HG03064 (cell line): ENCODE data around the gene USP37.
A peak's percentile ranks its signal among the peaks of the same experiment; 100 is the strongest.

Source experiments
- ATAC-seq: cut with Tn5 transposase; IDR thresholded peaks from one replicate; pipeline ENCODE4 v1.9.1; 2021; ENCODE audit warnings: low read depth; ENCODE audit not compliant: unreplicated experiment

The USP37 gene, protein sequence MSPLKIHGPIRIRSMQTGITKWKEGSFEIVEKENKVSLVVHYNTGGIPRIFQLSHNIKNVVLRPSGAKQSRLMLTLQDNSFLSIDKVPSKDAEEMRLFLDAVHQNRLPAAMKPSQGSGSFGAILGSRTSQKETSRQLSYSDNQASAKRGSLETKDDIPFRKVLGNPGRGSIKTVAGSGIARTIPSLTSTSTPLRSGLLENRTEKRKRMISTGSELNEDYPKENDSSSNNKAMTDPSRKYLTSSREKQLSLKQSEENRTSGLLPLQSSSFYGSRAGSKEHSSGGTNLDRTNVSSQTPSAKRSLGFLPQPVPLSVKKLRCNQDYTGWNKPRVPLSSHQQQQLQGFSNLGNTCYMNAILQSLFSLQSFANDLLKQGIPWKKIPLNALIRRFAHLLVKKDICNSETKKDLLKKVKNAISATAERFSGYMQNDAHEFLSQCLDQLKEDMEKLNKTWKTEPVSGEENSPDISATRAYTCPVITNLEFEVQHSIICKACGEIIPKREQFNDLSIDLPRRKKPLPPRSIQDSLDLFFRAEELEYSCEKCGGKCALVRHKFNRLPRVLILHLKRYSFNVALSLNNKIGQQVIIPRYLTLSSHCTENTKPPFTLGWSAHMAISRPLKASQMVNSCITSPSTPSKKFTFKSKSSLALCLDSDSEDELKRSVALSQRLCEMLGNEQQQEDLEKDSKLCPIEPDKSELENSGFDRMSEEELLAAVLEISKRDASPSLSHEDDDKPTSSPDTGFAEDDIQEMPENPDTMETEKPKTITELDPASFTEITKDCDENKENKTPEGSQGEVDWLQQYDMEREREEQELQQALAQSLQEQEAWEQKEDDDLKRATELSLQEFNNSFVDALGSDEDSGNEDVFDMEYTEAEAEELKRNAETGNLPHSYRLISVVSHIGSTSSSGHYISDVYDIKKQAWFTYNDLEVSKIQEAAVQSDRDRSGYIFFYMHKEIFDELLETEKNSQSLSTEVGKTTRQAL

DNA sequence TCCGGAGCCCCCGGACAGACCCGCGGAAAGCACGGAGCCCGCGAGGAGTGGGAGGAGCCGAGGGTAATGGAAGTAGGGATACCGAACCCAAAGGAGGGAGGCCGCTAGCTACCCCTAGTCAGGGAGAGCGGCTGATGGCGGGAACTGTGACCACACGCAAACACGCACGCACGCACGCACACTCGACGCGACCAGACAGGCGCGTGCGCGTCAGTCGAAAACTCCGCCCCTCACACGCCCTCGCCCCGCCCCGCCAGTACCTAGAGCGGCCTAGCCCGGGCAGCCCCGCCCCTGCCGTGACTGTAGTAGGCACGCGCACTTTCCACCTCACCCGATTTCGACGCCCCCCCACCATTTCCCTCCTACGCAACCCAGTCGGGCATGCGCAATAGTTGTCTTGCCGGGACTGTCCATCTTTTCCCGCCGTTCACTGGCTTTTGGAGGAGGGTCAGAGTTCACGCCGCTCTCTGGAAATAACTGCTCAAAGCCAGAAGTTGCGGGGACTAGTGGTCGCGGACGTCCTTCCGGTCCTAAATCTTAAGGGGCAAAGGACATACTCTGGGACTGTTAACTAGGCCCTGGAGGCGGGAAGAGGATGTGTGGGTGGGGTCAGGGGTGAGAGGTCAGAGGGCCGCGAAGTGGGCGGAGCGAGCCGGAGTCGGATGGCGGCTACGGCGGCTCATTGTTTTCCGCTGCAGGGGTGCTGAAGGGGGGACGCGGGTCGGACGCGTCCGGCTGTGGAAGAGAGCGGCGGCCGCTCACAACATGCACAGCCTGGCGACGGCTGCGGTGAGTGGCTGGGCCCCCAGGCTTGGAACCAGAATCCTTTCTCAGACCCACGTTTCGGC, at the start of gene USP37, which contains the start of gene CNOT9:
Gene USP37 (minus strand): TSS at position 162 of the 848 bp plus-strand sequence. CDS start 9,698 bp downstream, outside the sequence.
Gene CNOT9 (plus strand): TSS at position 650 of the 848 bp plus-strand sequence. CDS start 116 bp downstream, at position 766.
- ATAC-seq: peak; percentile 65

GRCh38 chr2:218615868-218616315, 47.7 kb upstream of the USP37 start:
- no peak for ATAC-seq

DNA sequence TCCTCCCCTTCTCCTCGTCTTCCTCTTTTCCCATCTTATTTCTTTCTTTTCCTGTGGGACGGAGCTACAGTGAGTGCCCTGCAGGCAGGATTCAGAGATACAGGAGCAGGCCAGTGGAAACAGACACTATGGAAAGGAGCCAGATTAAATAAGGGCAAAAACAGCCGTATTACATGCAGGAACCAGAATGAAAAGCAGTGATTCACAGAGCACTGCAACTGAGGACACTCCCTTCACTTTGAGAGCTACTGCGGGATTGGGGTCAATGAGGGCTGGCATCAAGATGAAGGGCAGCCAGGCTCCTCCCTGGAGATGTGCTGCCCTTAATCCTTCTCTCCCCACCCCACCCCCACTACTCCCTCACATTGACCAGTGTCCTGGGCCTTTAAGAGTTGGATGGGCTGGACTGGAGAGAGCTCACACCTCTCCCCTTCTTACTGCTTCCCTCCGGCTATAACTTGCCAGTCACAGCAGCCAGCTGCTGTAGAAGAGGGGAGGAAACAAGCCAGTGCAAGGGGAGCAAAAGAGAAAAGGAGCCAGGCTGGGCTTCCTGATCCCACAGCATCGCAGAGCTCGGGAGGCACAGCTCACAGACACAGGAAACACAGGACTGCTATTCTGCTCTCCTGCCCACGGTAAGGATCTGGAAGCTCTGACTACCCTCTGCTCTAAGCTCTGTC, 39.4 kb upstream of the USP37 start, which contains the start of gene PLCD4:
Gene PLCD4 (plus strand): TSS at position 464 of the 680 bp plus-strand sequence. CDS start 7,841 bp downstream, outside the sequence.
- ATAC-seq: no peak

DNA sequence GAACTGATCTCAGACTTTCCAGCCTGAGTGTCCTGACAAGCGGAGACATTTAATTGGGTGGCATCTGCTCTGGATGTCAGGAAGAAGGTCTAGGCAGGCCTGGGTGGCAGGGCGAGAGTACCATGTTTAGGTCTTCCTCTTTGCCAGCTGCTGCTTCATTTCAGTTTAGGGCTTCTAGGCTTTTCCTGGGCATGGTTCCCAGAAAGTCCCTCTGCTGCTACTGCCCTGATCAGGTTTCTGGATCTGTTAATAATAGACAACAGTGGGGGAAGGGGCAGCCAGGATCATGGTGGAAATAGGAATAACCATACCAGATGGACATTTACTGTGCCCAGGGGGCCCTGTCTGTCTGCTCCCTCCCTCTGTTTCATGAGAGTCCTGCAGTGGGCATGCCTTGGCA, 37.3 kb upstream of the USP37 start:
- ATAC-seq: no peak

- ATAC-seq: no peak
These were observed 17.4 kb upstream of the USP37 start for GRCh38 chr2:218585541-218585940.

DNA sequence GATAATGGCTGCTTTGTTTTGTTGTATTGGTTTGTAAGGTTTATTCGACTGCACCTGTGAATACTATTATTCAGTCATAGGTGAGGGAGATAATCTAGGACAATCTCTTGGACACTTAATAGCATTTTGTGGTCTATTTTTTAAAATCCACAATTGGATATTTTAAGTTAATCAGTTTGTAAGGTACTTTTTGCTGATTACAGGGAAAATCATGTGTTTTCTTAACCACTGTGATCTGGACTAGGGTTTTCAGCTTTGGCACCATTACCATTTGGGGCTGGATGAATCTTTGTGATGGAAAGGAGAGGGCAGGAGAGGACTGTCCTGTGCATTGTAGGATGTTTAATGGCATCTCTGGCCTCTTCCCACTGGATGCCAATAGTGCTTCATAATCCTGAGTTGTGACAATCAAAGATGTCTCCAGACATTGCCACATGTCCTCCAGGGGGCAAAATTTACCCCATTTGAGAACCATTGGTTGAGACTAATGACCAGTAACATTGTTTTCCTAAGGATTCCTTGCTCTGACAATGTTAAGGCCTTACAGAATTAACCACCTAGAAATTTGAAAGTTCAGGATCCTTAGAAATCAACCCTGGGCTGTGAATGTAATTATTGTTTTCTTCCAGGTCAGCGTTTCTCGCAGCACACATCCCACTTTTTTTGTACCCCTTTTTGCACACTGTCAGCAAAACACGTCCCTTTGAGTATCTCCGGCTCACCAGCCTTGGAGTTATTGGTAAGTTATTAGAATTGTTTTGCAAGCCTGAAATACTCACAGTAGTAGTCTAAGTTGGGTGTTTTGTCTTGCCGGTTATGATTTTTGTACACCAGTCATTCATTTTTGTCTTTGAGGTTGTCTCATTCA, 16.1 kb upstream of the USP37 start:
- no peak for ATAC-seq

DNA sequence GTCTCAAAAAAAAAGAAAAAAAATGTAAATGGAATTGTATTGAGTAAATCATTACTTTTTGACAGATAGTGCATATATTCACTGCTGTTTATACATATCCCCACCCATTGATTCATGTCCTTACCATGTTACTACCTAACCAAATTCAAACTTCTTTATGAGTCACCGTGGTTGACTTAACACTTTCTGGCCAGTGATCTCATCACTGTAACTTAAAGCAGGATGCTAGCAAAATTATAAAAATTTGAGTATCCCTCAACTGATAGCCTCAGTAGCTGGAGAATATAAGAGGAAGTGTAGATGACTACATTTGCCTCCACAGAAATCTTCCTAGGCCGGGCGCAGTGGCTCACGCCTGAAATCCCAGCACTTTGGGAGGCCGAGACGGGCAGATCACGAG, 13.9 kb upstream of the USP37 start:
- no peak for ATAC-seq

DNA sequence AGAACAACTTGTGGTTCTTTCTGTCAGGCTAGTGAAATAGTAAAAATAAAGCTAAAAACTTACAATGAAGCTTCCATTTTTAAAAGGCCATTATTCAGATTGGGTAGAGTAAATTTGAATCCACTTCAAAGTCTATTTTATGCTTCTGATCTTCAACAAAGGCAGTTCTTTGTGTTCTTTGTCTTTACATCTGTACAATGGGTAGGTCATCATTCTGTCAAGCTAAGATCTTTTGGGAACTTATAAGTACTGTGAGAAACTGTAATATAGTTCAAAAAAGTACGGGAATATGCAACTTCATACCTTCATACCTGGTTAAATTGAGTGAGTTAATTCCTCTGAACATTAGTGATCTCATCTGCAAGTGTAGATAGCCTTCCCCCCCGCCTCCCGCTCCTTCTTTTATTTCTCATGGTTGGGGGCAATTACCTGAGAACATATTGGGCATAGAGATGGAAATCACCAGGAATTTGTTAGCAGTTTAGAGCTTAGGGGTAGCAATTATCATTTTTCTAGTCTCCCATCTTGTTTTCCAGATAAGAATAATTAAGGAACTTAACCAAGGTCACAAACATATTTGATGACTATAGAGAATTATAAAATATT, 10.2 kb upstream of the USP37 start:
- no peak for ATAC-seq

- ATAC-seq: no peak
These were observed 9.5 kb upstream of the USP37 start for GRCh38 chr2:218577482-218578220.

- no peak for ATAC-seq
These were observed 8.7 kb upstream of the USP37 start for GRCh38 chr2:218576854-218577253.

DNA sequence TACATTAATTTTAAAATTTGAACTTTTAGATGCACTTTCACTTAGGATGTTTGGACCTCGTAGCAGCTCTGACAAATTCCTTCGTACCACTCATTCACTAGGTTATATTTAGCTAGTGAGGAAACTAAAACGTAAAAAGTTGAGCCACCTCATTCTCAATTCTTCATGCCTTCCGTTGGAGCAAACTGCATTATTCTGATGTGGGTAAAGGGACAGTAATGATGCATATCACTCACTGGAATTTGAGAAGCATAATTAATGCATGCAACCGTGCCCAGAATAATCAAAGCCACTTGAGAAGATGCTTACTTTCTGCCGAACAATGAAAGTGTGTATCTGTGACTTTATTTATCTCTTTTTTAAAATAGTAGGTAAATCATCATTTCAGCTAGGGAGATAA, 2.7 kb upstream of the USP37 start:
- ATAC-seq: no peak

DNA sequence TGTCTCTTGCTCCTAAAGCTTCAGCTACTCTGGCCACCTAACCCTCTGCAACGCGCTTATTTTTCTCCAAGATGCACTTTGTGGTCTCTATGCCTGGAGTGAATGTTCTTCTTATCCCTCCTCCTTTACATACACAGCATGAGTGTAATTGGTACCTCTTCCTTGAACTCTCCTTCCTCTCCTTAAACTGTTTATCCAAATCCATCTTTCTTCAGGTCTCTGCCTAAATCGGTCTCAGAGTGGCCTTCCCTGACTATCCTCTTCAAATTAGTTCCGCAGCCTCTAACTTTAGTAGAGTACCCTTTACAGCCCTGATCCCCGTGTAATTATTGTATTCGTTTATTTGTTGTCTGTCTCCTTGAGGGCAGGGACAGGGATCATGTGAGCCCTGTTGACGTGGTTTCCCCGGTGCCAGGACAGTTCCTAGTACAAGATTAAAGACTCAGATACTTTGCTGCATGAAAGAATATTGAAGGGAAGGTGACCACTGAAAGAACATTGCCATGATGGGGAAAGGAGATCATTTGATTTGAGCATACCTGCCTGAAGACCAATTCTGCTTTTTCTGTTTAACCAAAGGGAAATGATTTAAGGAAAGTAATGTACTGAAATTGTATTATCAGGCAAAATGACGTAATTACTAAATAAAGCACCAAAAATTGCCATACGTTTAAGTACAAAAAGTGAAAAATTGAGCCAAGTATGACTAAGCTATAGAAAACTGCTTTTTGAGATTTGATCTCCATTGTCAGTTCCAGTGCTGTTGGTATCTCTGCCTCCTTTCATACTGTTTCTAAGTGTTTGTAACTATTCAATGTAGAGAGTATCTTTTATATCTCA, 1.7 kb upstream of the USP37 start:
- no peak for ATAC-seq

DNA sequence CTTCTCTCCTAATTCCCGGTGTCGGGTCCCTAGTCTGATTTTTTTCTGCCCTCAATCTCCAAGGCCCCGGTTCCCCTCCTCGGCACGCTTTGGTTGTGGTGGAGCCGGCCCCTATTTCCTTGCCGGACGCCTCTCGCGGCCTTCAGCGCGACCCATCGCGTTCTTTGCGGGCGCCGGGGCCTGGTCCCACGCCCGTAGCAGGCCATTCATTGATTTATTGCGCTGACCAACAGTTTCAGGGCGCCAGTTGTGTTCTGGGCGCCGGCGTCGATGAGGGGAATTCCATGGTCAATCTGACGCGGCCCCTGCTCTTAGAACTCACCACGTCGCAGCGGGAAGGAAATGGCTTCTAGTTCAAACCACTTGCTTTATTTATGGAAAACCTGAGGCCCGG, 884 bp upstream of the USP37 start:
- peak; percentile 27 for ATAC-seq

DNA sequence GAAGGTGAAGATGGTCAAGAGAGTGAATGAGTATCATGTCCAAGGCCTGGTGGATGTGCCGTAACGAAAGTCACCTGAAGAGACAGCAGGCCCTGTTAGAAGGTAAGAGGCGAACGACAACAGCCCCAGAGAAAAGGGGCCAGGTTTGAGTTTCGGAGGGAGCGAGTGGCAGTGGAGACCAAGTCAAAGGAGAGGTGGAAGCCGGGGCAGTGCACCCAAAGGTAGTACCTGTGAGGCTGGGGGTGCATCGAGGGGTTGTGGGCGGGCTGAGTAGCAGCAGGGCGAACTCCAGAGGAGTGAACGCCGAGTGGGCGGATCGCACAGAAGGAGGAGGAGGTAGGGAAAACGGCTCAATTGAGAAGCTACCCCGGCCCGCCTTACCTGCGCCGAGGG, 358 bp downstream of the USP37 start:
- peak; percentile 31 for ATAC-seq

DNA sequence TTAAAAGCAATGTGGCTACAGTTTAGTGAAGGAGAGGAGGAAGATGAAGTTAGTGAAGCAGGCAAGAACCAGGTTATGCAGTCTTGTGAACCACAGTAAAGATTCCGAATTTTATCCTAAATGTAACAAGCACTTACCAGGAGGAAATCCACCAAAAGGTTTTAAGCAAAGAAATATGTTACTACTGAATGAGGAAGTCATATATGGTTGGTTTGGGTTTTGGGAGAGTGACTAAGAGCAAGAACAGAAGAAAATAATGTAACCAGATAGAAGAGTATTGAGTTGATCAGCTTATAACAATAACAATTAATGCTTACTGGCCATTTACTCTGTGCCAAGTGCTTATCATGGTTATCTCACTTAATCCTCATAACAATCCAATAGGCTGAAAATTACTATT, 1.9 kb downstream of the USP37 start:
- no peak for ATAC-seq

- no peak for ATAC-seq
These were observed 4.1 kb downstream of the USP37 start for GRCh38 chr2:218564056-218564455.

DNA sequence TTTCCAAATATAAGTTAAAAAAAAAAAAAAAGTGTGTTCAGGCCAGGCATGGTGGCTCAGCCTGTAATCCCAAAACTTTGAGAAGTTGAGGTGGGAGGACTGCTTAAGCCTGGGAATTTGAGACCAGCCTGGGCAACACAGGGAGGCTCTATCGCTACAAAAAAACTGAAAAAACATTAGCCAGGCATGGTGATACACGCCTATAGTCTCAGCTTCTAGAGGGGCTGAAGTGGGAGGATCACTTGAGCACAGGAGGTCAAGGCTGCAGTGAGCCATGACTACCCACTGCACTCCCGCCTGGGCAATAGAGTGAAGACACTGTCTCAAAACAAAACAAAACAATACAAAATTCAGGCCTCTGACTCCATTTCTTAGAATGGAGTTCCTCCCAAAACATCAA, 9.2 kb downstream of the USP37 start:
- ATAC-seq: no peak
